Measurements from ENCODE around the gene ERH. TPM values are rescaled to one million over a fixed set of nuclear protein-coding genes. Genes with fewer than 3 reads are reported as not detected.

The ERH gene
- total RNA-seq, 2 experiments from 2014 or later: 435 to 498 TPM

DNA sequence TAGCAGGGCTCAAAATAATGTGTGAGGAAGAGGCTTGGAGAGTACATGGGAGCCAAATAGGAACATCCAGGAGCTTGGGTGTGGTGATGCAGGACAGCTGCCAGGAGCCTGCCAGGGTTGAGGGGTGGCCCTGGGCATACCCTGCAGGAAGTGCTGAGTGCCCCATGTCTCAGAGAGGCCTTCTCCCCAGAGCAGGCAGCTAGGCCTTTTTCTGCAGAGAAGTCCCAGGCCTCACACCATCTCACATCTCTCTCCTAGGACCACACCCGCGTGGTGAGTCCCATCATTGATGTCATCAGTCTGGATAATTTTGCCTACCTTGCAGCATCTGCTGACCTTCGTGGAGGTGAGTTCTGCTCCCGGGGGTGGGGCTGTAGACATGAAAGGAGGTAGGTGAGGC is 66.9 kb downstream of the ERH start:
- H3K9me2 ChIP-seq (ENCODE audit: insufficient read depth, low read length): no peaks in the 10 kb centered on the region
- H3K9me3 ChIP-seq (ENCODE audit: low read length): no peaks in the 10 kb centered on the region
- POLR2A ChIA-PET: interaction anchor here (0.7 kb wide), 1 partner anchor 28 kb away, joined by 3 read pairs; no protein-coding TSS in a partner anchor
- TF ChIP-seq CTCF (conservative IDR thresholded peaks at IDR 0.05; ENCODE audit: low read length) (no peak), EZH2phosphoT487 (IDR thresholded peaks at IDR 0.05; ENCODE audit: borderline replicate concordance, low read depth, low read length) (no peak)
- H3K36me3 ChIP-seq (ENCODE audit: insufficient read depth, low read length): no peaks in the 10 kb centered on the region
- no peaks in the 10 kb centered on the region for H3K79me2 ChIP-seq (ENCODE audit: insufficient read depth, low read depth, low read length)
- intact Hi-C loops (cut with micrococcal nuclease; ENCODE audit: unreplicated experiment): no loop called here
- H3K27ac ChIP-seq (ENCODE audit: low read depth, low read length, poor library complexity, severe bottlenecking): no peak overlapping the region
- peaks cover 2% of the 10 kb centered on the region for H3K4me1 ChIP-seq (ENCODE audit: insufficient read depth, low read length, poor library complexity, severe bottlenecking)
- CTCF ChIA-PET (ENCODE audit: unreplicated experiment): no interaction called here
- H3K4me2 ChIP-seq (ENCODE audit: low read length): no peak overlapping the region
- H4K20me1 ChIP-seq (ENCODE audit: insufficient read depth, low read length): no peaks in the 10 kb centered on the region
- DNase-seq (ENCODE audit: low spot score): no peak
- H3K4me3 ChIP-seq (ENCODE audit: low read depth, low read length, poor library complexity, severe bottlenecking): no peak overlapping the region
- no TSS peak for BruUV-seq (replicated peaks)
- no peak overlapping the region for H2AFZ ChIP-seq (ENCODE audit: low read length)

Other genes with a start within 250 kb of the ERH start
- 17.8 and 23.1 TPM in 2 replicates for gene DCAF5, start 245.2 kb downstream of the ERH start, total RNA-seq (2014; rRNA removed; shearing (Covaris generic))
- gene DCAF5, start 245.2 kb downstream of the ERH start, total RNA-seq (2022): 46.0 and 46.5 TPM in 2 replicates
- gene EXD2, start 206.8 kb downstream of the ERH start, total RNA-seq (2014; rRNA removed; shearing (Covaris generic)): 2.7 and 3.1 TPM in 2 replicates
- gene EXD2, start 206.8 kb downstream of the ERH start, total RNA-seq (2022): 7.2 and 8.4 TPM in 2 replicates
- 0.05 and 0.09 TPM in 2 replicates for gene GALNT16, start 138.1 kb downstream of the ERH start, total RNA-seq (2014; rRNA removed; shearing (Covaris generic))
- 0.30 TPM in 1 of 2 replicates, not detected in the other for gene GALNT16, start 138.1 kb downstream of the ERH start, total RNA-seq (2022)
- 70.4 and 86.5 TPM in 2 replicates for gene SLC39A9, start 393 bp upstream of the ERH start, total RNA-seq (2014; rRNA removed; shearing (Covaris generic))
- gene SLC39A9, start 393 bp upstream of the ERH start, total RNA-seq (2022): 91.7 and 96.6 TPM in 2 replicates
- 0.09 and 0.13 TPM in 2 replicates for gene PLEKHD1, start 86.4 kb upstream of the ERH start, total RNA-seq (2014; rRNA removed; shearing (Covaris generic))
- 0.17 and 0.19 TPM in 2 replicates for gene PLEKHD1, start 86.4 kb upstream of the ERH start, total RNA-seq (2022)
- not detected in 2 replicates for gene CCDC177, start 176.6 kb upstream of the ERH start, total RNA-seq (2014; rRNA removed; shearing (Covaris generic))
- not detected in 2 replicates for gene CCDC177, start 176.6 kb upstream of the ERH start, total RNA-seq (2022)
- gene SUSD6, start 213.3 kb upstream of the ERH start, total RNA-seq (2014; rRNA removed; shearing (Covaris generic)): 19.3 and 23.1 TPM in 2 replicates
- gene SUSD6, start 213.3 kb upstream of the ERH start, total RNA-seq (2022): 40.9 and 43.6 TPM in 2 replicates

All from OCI-LY7 (cell line).